Smooth muscle cell (in vitro differentiated cells): ENCODE results near the gene VEGFB. TPM values are rescaled to one million over a fixed set of nuclear protein-coding genes. Genes with fewer than 3 reads are reported as not detected.

Source experiments
- DNase-seq: peaks from one replicate; lab custom pipeline; 2025; ENCODE audit not compliant: unreplicated experiment; lab: John Stamatoyannopoulos, UW
- H2AFZ ChIP-seq: fragments of 200-600 bp; sonication (generic); 2 replicates; pipeline ENCODE4 v1.6.0; 2016; ENCODE audit warnings: antibody characterized with exemption, low read depth, mild to moderate bottlenecking
- H3F3A ChIP-seq: fragments of 200-600 bp; sonication (generic); 2 replicates; pipeline ENCODE4 v1.6.0; 2017; ENCODE audit warnings: antibody characterized with exemption, low read depth
- H3K27ac ChIP-seq: fragments of 200-600 bp; sonication (generic); 2 replicates; pipeline ENCODE4 v1.5.1; 2016; ENCODE audit warnings: low read depth, mild to moderate bottlenecking
- H3K27me3 ChIP-seq: fragments of 200-600 bp; sonication (generic); 2 replicates; pipeline ENCODE4 v1.6.1; 2016; ENCODE audit warnings: low read depth, mild to moderate bottlenecking
- H3K36me3 ChIP-seq: fragments of 200-600 bp; sonication (generic); 2 replicates; pipeline ENCODE4 v1.5.1; 2016; ENCODE audit warnings: low read depth
- H3K4me1 ChIP-seq: fragments of 200-600 bp; sonication (generic); 2 replicates; pipeline ENCODE4 v1.5.1; 2016; ENCODE audit warnings: low read depth
- H3K4me2 ChIP-seq: fragments of 200-600 bp; sonication (generic); 2 replicates; pipeline ENCODE4 v1.6.0; 2016; ENCODE audit warnings: mild to moderate bottlenecking
- H3K4me3 ChIP-seq: fragments of 200-600 bp; sonication (generic); 2 replicates; pipeline ENCODE4 v1.5.1; 2016; ENCODE audit warnings: mild to moderate bottlenecking
- H3K79me2 ChIP-seq: fragments of 200-600 bp; sonication (generic); 2 replicates; pipeline ENCODE4 v1.6.0; 2016; ENCODE audit warnings: low read depth, mild to moderate bottlenecking
- H3K9ac ChIP-seq: fragments of 200-600 bp; sonication (generic); 2 replicates; pipeline ENCODE4 v1.6.0; 2016; ENCODE audit warnings: low read depth
- H3K9me3 ChIP-seq: fragments of 200-600 bp; sonication (generic); replicated peaks from 2 replicates; pipeline ENCODE4 v1.5.1; 2016; ENCODE audit warnings: low read depth
- H4K20me1 ChIP-seq: fragments of 200-600 bp; sonication (generic); 2 replicates; pipeline ENCODE4 v1.6.0; 2016; ENCODE audit warnings: low read depth
- CTCF ChIP-seq: fragments of 200-600 bp; sonication (generic); IDR thresholded peaks from 2 replicates; pipeline ENCODE4 v1.5.1; 2017; ENCODE audit warnings: borderline replicate concordance, mild to moderate bottlenecking, antibody characterized with exemption; ENCODE audit not compliant: insufficient read depth, poor library complexity, severe bottlenecking
- WGBS: methylation state at CpG from one replicate; pipeline ENCODE4 v1.1.7; 2016; ENCODE audit warnings: low lambda C conversion rate; 5-methylcytosine and 5-hydroxymethylcytosine counted together
- polyA plus RNA-seq: library from polyadenylated mRNA; unstranded; fragments of >200 nt; fragmentation: Nextera tagmentation; extraction: Ambion mirVana; gene quantifications from 2 replicates; pipeline ENCODE4 v1.2.1, GENCODE V29; 2016
- total RNA-seq: library from RNA; depleted of rRNA; stranded (reverse); fragments of >200 nt; gene quantifications from 2 replicates; pipeline ENCODE4 v1.2.3, GENCODE V29; 2014

VEGFB gene
- total and polyA plus RNA-seq, 2 experiments from 2014 or later, result 27.9 to 96.5 TPM

GRCh38 chr11:64210301-64211020 is 23.9 kb upstream of the VEGFB start:
- H3F3A ChIP-seq, result no peaks in the 10 kb centered on the region
- H3K4me2 ChIP-seq, result no peak overlapping the region
- H3K9me3 ChIP-seq, result no peaks in the 10 kb centered on the region
- no peak overlapping the region for H3K9ac ChIP-seq
- H3K27me3 ChIP-seq, result no peaks in the 10 kb centered on the region
- WGBS, result 96% methylated on average over 24 of the region's 24 CpGs
- no peak overlapping the region for H2AFZ ChIP-seq
- H3K27ac ChIP-seq, result no peak overlapping the region
- no peak for TF ChIP-seq CTCF
- H3K4me1 ChIP-seq, result no peaks in the 10 kb centered on the region
- no peaks in the 10 kb centered on the region for H3K79me2 ChIP-seq
- DNase-seq, result no peak
- H3K36me3 ChIP-seq, result no peaks in the 10 kb centered on the region
- H3K4me3 ChIP-seq, result no peak overlapping the region
- no peaks in the 10 kb centered on the region for H4K20me1 ChIP-seq

DNA sequence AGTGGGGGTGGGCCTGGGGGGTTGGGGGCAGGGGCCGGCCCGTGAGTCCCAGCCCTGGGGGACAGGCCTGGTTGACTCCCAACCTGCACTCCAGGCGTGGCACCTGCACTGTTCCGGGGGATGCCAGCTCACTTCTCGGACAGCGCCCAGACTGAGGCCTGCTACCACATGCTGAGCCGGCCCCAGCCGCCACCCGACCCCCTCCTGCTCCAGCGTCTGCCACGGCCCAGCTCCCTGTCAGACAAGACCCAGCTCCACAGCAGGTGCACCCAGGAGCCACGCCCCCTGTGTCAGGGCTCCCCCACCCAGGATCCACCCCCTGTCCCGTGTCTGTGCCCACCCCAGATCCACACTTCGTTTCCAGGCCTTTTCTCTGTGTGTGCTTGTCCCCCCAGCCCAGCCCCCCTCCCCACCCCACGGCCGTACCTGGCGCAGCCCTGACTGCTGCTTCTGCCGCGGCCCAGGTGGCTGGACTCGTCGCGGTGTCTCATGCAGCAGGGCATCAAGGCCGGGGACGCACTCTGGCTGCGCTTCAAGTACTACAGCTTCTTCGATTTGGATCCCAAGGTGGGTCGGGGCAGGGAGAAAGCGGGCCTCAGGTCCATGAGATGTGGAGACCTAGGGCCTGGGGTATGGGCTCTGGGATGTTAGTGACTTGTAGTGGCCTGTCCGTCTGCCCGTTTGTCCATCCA is 23.1 kb upstream of the VEGFB start:
- TF ChIP-seq CTCF, result no peak
- H3K4me3 ChIP-seq, result no peak overlapping the region
- no peaks in the 10 kb centered on the region for H3K4me1 ChIP-seq
- H3K9me3 ChIP-seq, result no peaks in the 10 kb centered on the region
- no peaks in the 10 kb centered on the region for H3K36me3 ChIP-seq
- H3K4me2 ChIP-seq, result no peak overlapping the region
- 91% methylated on average over 25 of the region's 30 CpGs for WGBS
- H3F3A ChIP-seq, result no peaks in the 10 kb centered on the region
- no peak overlapping the region for H2AFZ ChIP-seq
- H3K27me3 ChIP-seq, result no peaks in the 10 kb centered on the region
- no peak for DNase-seq
- no peak overlapping the region for H3K27ac ChIP-seq
- no peaks in the 10 kb centered on the region for H3K79me2 ChIP-seq
- H3K9ac ChIP-seq, result no peak overlapping the region
- no peaks in the 10 kb centered on the region for H4K20me1 ChIP-seq

DNA sequence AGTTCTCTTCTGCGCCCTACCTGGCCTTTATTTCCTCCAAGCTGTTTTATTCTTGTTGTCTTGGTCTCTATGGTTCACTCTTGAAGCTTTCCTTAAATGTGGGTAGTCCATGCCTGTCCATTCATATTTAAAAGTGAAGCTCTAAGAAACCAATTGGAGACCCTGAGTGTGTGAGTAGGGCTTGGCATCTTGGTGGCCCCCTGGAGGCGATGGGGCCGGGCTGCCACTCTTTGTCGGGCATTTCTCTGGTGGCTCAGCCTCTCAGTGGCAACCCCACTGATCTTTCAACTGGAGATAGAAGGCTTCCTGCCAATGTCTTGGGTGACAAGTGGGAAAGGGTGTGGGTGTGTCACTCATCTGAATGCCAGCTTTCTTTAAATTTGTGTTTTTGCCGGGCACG is 17.5 kb upstream of the VEGFB start:
- Histone ChIP-seq H2AFZ (no peak overlapping the region), H3K27me3 (no peaks in the 10 kb centered on the region)
- 93% methylated on average over 6 of the region's 6 CpGs for WGBS

More for the DNA sequence above, 17.5 kb upstream of the VEGFB start:
- H3F3A ChIP-seq, result no peaks in the 10 kb centered on the region
- no peak overlapping the region for H3K27ac ChIP-seq
- no peak overlapping the region for H3K4me2 ChIP-seq
- no peak for DNase-seq
- H3K9ac ChIP-seq, result no peak overlapping the region
- no peaks in the 10 kb centered on the region for H3K4me1 ChIP-seq
- no peak for TF ChIP-seq CTCF
- no peak overlapping the region for H3K4me3 ChIP-seq
- no peaks in the 10 kb centered on the region for H3K79me2 ChIP-seq
- H4K20me1 ChIP-seq, result no peaks in the 10 kb centered on the region
- no peaks in the 10 kb centered on the region for H3K9me3 ChIP-seq
- H3K36me3 ChIP-seq, result no peaks in the 10 kb centered on the region
